Measurements from ENCODE around the gene OBSCN.

OBSCN gene

DNA sequence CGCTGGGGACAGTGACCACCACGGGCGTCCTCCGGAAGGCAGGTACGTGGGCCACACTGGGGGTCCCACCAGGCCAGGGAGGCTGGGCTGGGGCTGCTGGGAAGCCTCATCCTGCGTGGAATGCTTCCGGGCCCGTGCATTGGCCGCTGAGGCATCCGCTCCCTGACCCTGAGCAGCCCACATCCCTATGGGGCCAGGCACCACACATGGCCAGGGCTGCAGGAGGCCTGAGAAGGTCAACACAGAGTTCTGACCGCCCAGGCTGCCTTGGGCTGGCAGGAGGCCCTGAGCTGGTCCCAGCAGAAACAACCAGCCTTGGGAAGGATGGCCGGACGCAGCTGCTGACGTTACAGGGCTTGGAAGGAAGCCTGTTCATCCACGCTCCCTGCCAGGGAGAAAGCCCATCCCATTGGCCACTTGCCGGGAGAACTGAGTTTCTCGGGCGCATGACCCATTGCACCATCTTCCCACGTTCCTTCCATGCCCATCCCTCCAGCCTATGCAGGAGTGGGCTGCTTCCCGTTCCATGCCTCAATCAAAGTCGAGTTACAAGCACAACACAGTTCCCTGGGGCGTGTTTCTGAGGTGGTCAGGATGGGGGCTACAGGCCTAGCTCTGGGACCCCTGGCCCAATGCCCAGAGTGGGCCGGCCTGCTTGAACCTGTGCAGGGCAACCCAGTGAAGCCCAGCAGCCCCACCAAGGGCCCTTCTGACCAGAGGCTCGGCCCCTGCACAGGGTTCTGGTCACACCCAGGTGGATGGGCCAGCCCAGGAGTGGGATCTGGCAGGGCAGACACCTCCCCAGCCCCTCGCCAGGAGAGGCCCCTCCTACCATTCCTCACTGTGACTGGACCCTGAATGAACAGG, 167.1 kb downstream of the OBSCN start:
- DNase-seq = no peak

DNA sequence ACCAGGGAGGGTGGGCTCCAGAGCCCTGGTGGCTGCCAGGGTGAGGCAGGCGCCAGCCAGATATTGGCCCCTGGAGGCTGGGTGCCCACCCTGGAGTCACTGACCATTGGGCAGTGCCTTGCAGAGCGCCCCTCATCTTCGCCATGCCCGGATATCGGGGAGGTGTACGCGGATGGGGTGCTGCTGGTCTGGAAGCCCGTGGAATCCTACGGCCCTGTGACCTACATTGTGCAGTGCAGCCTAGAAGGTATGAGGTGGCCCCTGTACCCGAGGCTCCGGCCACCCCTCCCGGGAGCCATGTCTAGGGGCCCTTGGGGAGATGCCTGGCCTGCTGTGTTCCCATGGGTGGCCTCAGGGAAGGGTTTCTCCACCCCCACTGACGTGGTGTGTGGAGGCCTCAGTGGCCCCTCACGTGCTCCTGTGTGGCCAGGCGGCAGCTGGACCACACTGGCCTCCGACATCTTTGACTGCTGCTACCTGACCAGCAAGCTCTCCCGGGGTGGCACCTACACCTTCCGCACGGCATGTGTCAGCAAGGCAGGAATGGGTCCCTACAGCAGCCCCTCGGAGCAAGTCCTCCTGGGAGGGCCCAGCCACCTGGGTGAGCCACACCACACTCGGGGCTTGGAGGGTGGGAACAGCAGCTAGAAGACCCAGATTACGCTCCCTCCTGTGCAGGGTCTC, 167.9 kb downstream of the OBSCN start:
- DNase-seq = no peak

GRCh38 chr1:228376262-228376628, 168.4 kb downstream of the OBSCN start:
- no peak for DNase-seq

DNA sequence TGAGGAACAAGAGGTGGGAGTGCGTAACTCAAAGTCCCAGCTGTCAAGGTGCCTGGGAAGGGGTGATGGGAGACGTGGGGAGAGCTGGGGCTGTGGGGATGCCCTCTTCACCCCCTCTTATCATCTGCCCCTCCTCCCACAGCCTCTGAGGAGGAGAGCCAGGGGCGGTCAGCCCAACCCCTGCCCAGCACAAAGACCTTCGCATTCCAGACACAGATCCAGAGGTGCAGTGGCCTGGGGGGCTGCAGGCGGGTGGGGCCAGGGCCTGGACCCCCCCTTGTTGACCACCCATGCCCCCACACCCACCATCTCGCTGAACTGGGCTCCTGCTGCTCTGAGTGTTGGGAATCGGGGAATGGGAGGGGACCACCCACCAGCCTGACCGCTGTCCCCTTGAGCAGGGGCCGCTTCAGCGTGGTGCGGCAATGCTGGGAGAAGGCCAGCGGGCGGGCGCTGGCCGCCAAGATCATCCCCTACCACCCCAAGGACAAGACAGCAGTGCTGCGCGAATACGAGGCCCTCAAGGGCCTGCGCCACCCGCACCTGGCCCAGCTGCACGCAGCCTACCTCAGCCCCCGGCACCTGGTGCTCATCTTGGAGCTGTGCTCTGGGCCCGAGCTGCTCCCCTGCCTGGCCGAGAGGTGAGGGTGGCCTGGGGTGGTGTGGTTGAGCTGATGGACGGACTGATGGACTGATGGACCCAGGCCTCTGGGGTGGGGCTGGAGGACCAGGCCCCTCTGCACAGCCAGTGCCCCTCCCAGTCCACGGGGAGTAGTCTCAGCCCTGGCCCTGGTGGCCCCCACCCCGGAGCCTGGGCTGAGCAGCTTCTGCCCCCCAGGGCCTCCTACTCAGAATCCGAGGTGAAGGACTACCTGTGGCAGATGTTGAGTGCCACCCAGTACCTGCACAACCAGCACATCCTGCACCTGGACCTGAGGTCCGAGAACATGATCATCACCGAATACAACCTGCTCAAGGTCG, 169.1 kb downstream of the OBSCN start:
- no peak for DNase-seq

- DNase-seq = no peak
Observed at GRCh38 chr1:228377664-228378089, 169.8 kb downstream of the OBSCN start.

DNA sequence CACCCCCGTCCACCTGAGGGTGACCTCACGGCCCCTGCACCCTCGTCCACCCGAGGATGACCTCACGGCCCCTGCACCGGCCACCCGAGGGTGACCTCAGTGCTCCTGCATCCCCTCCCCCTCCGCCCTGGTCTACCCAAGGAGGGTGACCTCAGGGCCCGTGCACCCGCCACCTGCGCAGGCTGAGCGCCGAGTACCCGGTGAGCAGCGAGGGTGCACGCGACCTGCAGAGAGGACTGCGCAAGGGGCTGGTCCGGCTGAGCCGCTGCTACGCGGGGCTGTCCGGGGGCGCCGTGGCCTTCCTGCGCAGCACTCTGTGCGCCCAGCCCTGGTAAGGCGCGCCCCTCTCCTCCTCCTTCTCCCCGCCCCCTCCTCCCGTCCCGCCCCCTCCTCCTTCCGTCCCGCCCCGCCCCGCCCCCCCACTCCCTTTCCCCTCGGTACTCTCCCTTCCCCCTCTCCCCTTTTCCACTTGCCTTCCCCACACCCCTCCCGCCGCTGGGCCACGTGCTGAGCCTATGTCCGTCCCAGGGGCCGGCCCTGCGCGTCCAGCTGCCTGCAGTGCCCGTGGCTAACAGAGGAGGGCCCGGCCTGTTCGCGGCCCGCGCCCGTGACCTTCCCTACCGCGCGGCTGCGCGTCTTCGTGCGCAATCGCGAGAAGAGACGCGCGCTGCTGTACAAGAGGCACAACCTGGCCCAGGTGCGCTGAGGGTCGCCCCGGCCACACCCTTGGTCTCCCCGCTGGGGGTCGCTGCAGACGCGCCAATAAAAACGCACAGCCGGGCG, 170.4 kb downstream of the OBSCN start:
- DNase-seq = peak; percentile 82

- no peak for DNase-seq
Observed at GRCh38 chr1:228378873-228379460, 171.1 kb downstream of the OBSCN start.

DNA sequence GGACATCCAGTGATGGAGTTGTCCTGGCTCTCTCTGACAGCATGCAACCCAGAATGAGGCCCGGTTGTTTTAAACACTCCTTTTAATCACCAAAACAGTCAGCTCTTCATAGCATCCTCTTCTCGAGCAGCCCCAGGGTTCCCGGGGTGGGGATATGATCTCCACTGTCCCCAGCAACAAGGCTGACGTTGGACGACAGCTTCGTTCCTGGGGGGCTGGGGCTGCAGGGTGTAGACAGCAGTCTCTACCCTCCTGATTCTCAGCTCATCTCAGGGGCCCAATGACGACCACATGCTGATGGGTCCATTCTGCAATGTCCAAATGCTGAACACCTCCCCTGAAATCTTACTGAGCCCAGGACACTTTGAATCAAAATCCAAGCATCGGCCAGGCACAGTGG, 171.8 kb downstream of the OBSCN start:
- DNase-seq = no peak

DNA sequence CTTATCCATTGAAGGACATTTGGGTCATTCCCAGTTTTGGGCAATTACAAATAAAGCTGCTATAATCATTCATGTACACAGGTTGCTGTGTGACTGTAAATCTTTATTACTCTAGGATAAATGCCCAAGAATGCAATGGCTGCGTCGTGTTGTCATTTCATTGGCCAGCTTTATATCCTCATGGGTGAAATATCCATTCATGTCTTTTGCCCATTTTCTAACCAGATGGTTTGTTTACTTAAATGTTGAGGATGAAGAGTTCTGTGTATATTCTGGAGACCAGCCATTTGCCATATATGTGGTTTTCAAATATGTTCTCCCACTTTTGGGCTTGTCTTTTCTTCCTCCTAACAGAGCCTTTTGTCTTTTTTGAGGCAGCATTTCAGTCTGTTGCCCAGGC, 173.5 kb downstream of the OBSCN start:
- no peak for DNase-seq

DNA sequence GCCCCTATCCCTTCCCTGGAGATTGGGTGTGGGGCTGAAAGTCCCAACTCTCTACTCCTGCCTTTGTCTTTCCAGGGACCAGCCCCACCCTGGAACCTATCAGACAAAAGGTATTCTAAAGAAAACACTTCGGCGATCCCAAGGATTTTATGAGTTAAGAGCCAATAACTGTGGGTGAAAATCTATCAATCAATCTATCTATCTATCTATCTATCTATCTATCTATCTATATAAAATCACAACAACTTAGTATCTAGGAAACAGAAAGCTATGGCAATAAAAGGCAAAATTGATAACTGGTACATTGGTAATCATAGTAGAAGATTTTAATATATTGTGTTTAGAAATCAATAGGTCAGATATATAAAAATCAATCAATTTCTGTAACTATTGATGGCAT, 175.9 kb downstream of the OBSCN start:
- DNase-seq = no peak

DNA sequence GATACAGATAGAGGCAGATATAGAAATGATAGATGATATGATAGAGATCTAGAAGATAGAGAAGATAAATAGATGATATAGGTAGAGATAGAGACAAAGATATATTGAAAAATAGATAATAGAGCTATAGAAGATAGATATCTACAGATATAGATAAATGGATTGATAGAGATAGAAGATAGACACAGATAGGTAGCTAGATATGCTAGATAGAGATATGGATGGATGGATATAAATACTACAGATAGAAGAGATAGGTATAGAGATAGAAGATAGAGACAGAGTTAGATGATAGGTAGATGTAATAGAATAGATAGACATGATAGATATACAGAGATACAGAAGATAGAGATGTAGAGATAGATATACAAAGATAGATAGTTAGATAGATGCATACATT, 177.4 kb downstream of the OBSCN start:
- DNase-seq = no peak

DNA sequence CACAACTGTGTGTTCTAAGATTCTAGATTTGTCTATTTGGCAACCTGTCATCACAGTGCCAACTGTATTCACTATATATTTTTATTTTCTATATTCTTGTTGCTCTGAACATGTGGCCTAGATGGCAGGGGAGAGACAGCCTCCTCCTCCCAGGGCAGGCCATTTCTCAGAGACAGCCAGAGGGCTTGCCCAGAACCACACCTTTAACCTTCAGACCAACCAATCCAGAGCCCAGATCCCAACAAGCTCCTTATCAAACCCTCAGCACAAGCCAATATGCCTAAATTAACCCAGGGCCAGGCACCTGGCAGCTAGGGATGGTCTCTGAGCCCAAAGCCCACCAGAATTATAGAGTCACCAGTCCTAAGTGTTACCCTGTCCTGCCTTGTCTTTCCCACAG, 179.5 kb downstream of the OBSCN start:
- DNase-seq = no peak

DNA sequence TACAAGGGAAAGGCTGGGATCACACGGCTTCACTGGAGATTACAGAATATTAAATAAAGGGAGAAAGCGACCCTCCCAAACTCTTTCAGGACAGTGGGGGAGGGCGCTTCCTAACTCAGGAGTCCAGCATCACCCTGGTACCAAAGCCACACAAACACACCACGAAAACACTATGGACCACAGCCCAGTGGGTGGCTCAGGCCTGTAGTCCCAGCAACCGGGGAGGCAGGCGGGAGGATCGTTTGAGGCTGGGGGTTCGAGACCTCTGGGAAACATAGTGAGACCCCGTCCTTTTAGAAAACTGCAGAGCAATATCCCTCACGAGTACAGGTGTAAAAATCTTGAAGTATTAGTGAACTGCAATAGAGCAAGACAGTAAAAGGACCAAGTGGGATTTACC, 182.8 kb downstream of the OBSCN start:
- no peak for DNase-seq

- DNase-seq = no peak
Observed at GRCh38 chr1:228391411-228392020, 183.7 kb downstream of the OBSCN start.

DNA sequence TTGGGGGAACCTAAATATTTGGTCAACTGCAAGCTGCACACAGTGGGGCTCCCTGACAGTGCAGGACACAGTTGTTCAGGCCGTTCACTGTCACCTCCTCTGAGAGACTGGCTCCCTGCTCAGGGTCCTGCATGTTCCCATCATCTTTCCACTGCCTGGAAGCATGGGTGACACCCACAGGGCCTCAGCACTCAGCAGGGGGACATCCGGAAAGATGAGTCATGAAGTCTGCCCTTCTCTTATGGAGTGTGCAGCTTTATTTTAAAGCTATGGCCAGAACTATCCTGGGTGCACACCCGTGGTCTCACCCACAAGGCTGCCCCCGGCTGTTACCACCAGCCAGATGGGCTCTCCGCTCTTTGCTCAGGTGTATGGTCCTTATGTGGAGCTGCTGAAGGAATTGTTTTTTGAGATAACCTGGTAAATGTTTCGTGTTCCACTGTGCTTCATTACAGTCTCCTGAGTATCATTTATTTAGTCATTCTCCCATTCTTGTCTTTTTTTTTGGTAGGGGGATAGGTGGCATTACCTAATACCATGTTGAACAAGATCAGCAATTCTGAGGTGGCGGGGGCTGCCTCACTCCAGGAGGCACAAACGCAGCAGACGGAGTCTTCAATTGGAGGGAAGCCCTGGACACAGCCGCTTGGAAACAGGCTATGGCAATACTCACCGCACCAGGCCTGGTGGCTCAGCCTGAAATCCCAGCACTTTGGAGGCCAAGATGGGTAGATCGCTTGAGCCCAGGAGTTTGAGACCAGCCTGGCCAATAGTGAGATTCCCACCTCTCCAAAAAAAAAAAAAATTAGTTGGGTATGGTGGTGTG, 184.5 kb downstream of the OBSCN start:
- no peak for DNase-seq

DNA sequence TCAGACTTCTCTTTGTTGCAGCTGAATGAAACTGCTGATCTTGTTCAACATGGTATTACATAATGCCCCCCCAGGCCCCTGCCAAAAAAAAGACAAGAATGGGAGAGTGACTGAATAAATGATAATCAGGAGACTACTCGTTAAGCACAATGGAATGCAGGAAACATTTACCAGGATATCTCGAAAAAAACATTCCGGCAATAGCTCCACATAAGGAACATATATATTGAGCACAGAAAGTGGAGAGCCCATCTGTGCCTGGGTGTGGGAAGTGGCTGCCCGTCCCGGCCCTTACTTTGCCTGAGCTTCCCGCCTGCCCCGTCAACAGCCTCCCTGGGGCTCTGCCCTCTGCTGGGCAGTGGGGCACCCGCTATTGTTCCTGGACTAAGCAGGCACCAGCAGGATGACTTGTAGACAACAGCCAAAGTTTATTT, 185.4 kb downstream of the OBSCN start:
- DNase-seq = no peak

GRCh38 chr1:228393811-228394570, 186.1 kb downstream of the OBSCN start:
- no peak for DNase-seq

DNA sequence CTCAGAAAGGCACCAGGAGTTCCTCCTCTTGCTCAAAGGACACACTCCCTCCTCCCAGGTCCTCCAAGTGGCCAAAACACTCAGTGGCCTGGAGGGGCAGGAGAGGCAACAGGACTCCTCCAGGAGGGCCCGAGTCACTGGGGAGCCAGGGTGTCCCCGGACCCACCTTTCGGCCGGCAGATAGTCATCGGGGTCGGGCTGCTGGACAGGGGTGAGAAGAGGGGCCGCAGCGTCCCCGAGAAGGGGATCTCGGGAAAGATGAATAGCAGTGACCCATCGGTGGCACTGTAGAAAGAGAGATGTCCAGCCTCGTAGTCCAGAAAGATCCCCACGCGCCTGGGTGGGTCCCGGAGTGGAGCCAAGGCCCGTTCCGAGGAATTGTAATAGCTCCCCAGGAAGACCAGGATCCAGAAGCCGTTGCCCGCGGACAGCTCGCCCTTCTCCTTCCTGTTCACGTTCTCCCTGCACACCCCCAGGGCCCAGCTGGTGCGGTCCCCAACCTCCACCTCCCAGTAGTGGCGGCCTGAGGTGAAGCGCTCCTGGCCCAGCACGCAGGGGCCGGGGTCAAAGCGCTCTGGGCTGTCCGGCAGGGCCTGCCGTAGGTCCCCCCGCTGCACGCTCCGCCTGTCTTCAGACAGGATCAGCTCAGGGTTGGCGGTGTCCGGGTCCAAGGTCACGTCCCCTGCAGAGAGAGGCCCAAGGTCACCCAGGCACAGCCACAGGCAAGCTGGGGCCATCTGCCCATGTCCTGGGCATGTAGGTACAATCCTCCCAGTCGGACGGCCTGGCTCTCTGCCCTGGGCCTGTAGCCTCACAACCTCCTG, 186.9 kb downstream of the OBSCN start:
- DNase-seq = no peak
